ENCODE measurements around the gene RLBP1.
A peak's percentile ranks its signal among the peaks of the same experiment; 100 is the strongest.

Gene RLBP1

GRCh38 chr15:89243691-89244573 lies 22.6 kb upstream of the RLBP1 start, which contains the start of gene FANCI (continued):
- TF ChIP-seq KLF10 (tag by site-specific recombination; IDR thresholded peaks at IDR 0.05): peak; percentile 29; the same call in 1 of the 2 replicates
- TF ChIP-seq ZNF560 (tag by site-specific recombination; IDR thresholded peaks at IDR 0.05; ENCODE audit: borderline replicate concordance): no peak
- 0 out of 2 replicates have a peak, but pooled peaks have one; percentile 23 for TF ChIP-seq ZNF548 (tag by site-specific recombination; IDR thresholded peaks at IDR 0.05)
- no peak for TF ChIP-seq ZNF416 (tag by site-specific recombination; IDR thresholded peaks at IDR 0.05)
- peak; percentile 95 for TF ChIP-seq ZBTB26 (tag by site-specific recombination; optimal IDR thresholded peaks at IDR 0.05)
- TF ChIP-seq ZEB2 (tag by site-specific recombination; IDR thresholded peaks at IDR 0.05): peak; percentile 92
- TF ChIP-seq PATZ1 (tag by site-specific recombination; IDR thresholded peaks at IDR 0.05): peak; percentile 93
- 0 out of 2 replicates have a peak, but pooled peaks have one; percentile 27 for TF ChIP-seq ZNF24 (tag by site-specific recombination; IDR thresholded peaks at IDR 0.05)
- no peak for TF ChIP-seq OSR2 (tag by site-specific recombination; IDR thresholded peaks at IDR 0.05)
- peak; percentile 87; the same call in 1 of the 2 replicates for TF ChIP-seq TRIM28 (IDR thresholded peaks at IDR 0.05; ENCODE audit: borderline replicate concordance, low read length)
- TF ChIP-seq INSM2 (tag by site-specific recombination; IDR thresholded peaks at IDR 0.05): peak; percentile 47
- TF ChIP-seq ZFHX2 (tag by site-specific recombination; conservative IDR thresholded peaks at IDR 0.05): peak; percentile 50; the same call in 1 of the 2 replicates
- TF ChIP-seq ZNF610 (tag by site-specific recombination; IDR thresholded peaks at IDR 0.05; ENCODE audit: borderline replicate concordance): peak; percentile 83
- no peak for TF ChIP-seq ZNF544 (tag by site-specific recombination; IDR thresholded peaks at IDR 0.05)
- TF ChIP-seq GLIS2 (tag by site-specific recombination; IDR thresholded peaks at IDR 0.05): peak; percentile 80
- peak; percentile 88 for TF ChIP-seq ZFP69B (tag by site-specific recombination; IDR thresholded peaks at IDR 0.05)
- peak; percentile 71 for TF ChIP-seq ZFP37 (tag by site-specific recombination; IDR thresholded peaks at IDR 0.05)
- peak; percentile 74 for TF ChIP-seq ZXDB (tag by site-specific recombination; IDR thresholded peaks at IDR 0.05)
- TF ChIP-seq ZNF654 (tag by site-specific recombination; IDR thresholded peaks at IDR 0.05; ENCODE audit: low read depth): peak; percentile 22; the same call in 1 of the 2 replicates
- peak; percentile 61 for TF ChIP-seq SCRT2 (tag by site-specific recombination; IDR thresholded peaks at IDR 0.05)
- TF ChIP-seq BCL11B (tag by site-specific recombination; IDR thresholded peaks at IDR 0.05; ENCODE audit: low read depth): no peak; the same call in 1 of the 2 replicates
- peak; percentile 82 for TF ChIP-seq ZNF341 (tag by site-specific recombination; IDR thresholded peaks at IDR 0.05; ENCODE audit: low read depth)
- TF ChIP-seq PRDM2 (tag by site-specific recombination; IDR thresholded peaks at IDR 0.05; ENCODE audit: borderline replicate concordance): no peak
- TF ChIP-seq ZNF776 (tag by site-specific recombination; IDR thresholded peaks at IDR 0.05; ENCODE audit: borderline replicate concordance): no peak
- TF ChIP-seq ZNF658 (tag by site-specific recombination; IDR thresholded peaks at IDR 0.05): no peak
- TF ChIP-seq KLF9 (tag by site-specific recombination; IDR thresholded peaks at IDR 0.05; ENCODE audit: low read depth): peak; percentile 49; the same call in 1 of the 2 replicates
- TF ChIP-seq ZNF670 (tag by site-specific recombination; IDR thresholded peaks at IDR 0.05; ENCODE audit: low read depth): no peak
- no peak for TF ChIP-seq ZNF791 (tag by site-specific recombination; IDR thresholded peaks at IDR 0.05)
- peak; percentile 57; the same call in 1 of the 2 replicates for TF ChIP-seq GLIS1 (tag by site-specific recombination; IDR thresholded peaks at IDR 0.05)
- peak; percentile 61; the same call in 1 of the 2 replicates for TF ChIP-seq ZBTB20 (tag by site-specific recombination; IDR thresholded peaks at IDR 0.05)

Data from HEK293 (cell line).